CD4-positive, alpha-beta T cell (primary cell): Measurements from ENCODE around the gene TEX48. TPM values are rescaled to one million over a fixed set of nuclear protein-coding genes. Genes with fewer than 3 reads are reported as not detected.

Source experiments
- ATAC-seq: fragments of 200-7000 bp; cut with Tn5 transposase; one replicate; pipeline ENCODE4 v1.10.0; 2022; ENCODE audit warnings: mild to moderate bottlenecking; ENCODE audit not compliant: poor library complexity
- CTCF ChIA-PET: fragments of 350-600 bp; sonication (Branson Sonifier 250); formaldehyde crosslinking; loops from one replicate; lab custom pipeline; 2021; ENCODE audit warnings: antibody characterized with exemption, inconsistent platforms; lab: Charles Lee
- POLR2A ChIA-PET: fragments of 350-600 bp; sonication (Branson Sonifier 250); formaldehyde crosslinking; loops from one replicate; lab custom pipeline; 2021; ENCODE audit warnings: antibody characterized with exemption, inconsistent platforms; lab: Charles Lee
- DNase-seq, 14 experiments: peaks; one replicate each; pipeline ENCODE4 v3.0.0-alpha.2; 2013 to 2020; ENCODE audit warnings: mixed read lengths in 2 of 14
- H3K27ac ChIP-seq, 2 donors: one replicate each; pipeline versions ENCODE4 v1.5.1 to v1.7.0; 2013; ENCODE audit warnings: low read length in 2 of 2, low read depth in 1 of 2, mild to moderate bottlenecking in 1 of 2
- H3K27me3 ChIP-seq, 2 experiments: 1 replicate in 1 of 2; 2 replicates in 1 of 2; pipeline versions ENCODE4 v1.6.1 to v1.7.0; 2013; ENCODE audit warnings: low read length in 2 of 2, control low read depth in 1 of 2, mild to moderate bottlenecking in 1 of 2, moderate library complexity in 1 of 2; ENCODE audit not compliant: insufficient read depth in 2 of 2, control insufficient read depth in 1 of 2
- H3K36me3 ChIP-seq: one replicate; pipeline ENCODE4 v1.6.1; 2013; ENCODE audit warnings: low read length, control low read depth; ENCODE audit not compliant: insufficient read depth
- H3K4me1 ChIP-seq: one replicate; pipeline ENCODE4 v1.6.1; 2013; ENCODE audit warnings: low read length, control low read depth; ENCODE audit not compliant: insufficient read depth
- H3K4me3 ChIP-seq: one replicate; pipeline ENCODE4 v1.5.1; 2013; ENCODE audit warnings: mild to moderate bottlenecking, low read length, moderate library complexity
- H3K9me3 ChIP-seq, 2 experiments: 1 replicate in 1 of 2; 2 replicates in 1 of 2; pipeline versions ENCODE4 v1.6.1 to v1.7.0; 2013; ENCODE audit warnings: low read length in 2 of 2, mild to moderate bottlenecking in 2 of 2, control low read depth in 1 of 2, moderate library complexity in 1 of 2; ENCODE audit not compliant: control insufficient read depth in 1 of 2, insufficient read depth in 1 of 2
- H3K27ac Mint-ChIP-seq: one replicate; pipeline ENCODE4 v1.8.0; 2020; ENCODE audit warnings: mixed read lengths
- H3K27me3 Mint-ChIP-seq: one replicate; pipeline ENCODE4 v1.8.0; 2021; ENCODE audit warnings: mixed read lengths
- H3K36me3 Mint-ChIP-seq: one replicate; pipeline ENCODE4 v1.8.0; 2021; ENCODE audit warnings: low read depth, mixed read lengths
- H3K4me1 Mint-ChIP-seq: one replicate; pipeline ENCODE4 v1.8.0; 2021; ENCODE audit warnings: low read depth, mixed read lengths
- H3K4me3 Mint-ChIP-seq: one replicate; pipeline ENCODE4 v1.8.0; 2020; ENCODE audit warnings: mild to moderate bottlenecking, mixed read lengths
- H3K9me3 Mint-ChIP-seq: one replicate; pipeline ENCODE4 v1.8.0; 2020; ENCODE audit warnings: mixed read lengths
- intact Hi-C, 2 experiments: fragments of 100-400 bp; cut with DNase I in 1 of 2; cut with micrococcal nuclease in 1 of 2; formaldehyde crosslinking; loops; one replicate each; pipeline versions ENCODE4 v1.15.1 to v1.9.0; 2023 to 2025; cut with DNase I, micrococcal nuclease
- total RNA-seq, 174 experiments: library from RNA in 2 of 174; stranded (reverse) in 2 of 174; gene quantifications; one replicate each; pipeline ENCODE4 v1.2.3 and lab custom pipeline; 2021 to 2026
- TF ChIP-seq, protein P1 (sequence below): fragments of 200-600 bp; IDR thresholded peaks from one replicate; pipeline ENCODE4 v1.8.0; 2022; ENCODE audit warnings: antibody characterized with exemption, mild to moderate bottlenecking

Gene TEX48
- total RNA-seq, 2 experiments from 2014 or later = not detected

DNA sequence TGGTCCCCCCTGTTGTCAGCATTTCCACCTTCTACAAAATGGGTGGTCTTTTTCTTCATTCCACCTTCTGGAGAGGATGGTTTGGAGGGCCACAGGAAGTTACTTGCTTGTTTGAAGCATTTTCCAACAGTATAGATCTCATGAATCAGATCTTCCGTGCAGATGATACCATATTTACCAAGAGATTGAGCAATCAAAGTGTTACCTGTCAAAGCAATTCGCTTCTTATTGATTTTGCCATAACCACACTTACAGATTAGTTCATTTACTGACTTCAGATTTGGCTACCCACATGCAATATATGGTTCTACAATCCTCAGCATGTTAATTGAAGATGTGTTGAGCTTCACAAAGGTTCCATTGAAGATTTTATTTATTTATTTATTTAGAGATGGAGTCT lies 14.0 kb upstream of the TEX48 start:
- Histone ChIP-seq H3K4me1 (peaks cover 31% of the 10 kb centered on the region), H3K4me3 (no peak overlapping the region), H3K27me3 (no peaks in the 10 kb centered on the region), H3K9me3 (no peaks in the 10 kb centered on the region), H3K27ac (no peak overlapping the region), H3K36me3 (no peaks in the 10 kb centered on the region)
- ChIA-PET POLR2A (no interaction called here), CTCF (no interaction called here)
- TF ChIP-seq, protein P1, sequence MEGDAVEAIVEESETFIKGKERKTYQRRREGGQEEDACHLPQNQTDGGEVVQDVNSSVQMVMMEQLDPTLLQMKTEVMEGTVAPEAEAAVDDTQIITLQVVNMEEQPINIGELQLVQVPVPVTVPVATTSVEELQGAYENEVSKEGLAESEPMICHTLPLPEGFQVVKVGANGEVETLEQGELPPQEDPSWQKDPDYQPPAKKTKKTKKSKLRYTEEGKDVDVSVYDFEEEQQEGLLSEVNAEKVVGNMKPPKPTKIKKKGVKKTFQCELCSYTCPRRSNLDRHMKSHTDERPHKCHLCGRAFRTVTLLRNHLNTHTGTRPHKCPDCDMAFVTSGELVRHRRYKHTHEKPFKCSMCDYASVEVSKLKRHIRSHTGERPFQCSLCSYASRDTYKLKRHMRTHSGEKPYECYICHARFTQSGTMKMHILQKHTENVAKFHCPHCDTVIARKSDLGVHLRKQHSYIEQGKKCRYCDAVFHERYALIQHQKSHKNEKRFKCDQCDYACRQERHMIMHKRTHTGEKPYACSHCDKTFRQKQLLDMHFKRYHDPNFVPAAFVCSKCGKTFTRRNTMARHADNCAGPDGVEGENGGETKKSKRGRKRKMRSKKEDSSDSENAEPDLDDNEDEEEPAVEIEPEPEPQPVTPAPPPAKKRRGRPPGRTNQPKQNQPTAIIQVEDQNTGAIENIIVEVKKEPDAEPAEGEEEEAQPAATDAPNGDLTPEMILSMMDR = no peak
- Mint-ChIP-seq H3K9me3 (no peaks in the 10 kb centered on the region), H3K27me3 (no peaks in the 10 kb centered on the region), H3K27ac (no peak overlapping the region), H3K4me3 (no peak overlapping the region), H3K4me1 (peaks cover 29% of the 10 kb centered on the region), H3K36me3 (no peaks in the 10 kb centered on the region)
- intact Hi-C loops = no loop called here
- DNase-seq (no peak), ATAC-seq (no peak)

DNA sequence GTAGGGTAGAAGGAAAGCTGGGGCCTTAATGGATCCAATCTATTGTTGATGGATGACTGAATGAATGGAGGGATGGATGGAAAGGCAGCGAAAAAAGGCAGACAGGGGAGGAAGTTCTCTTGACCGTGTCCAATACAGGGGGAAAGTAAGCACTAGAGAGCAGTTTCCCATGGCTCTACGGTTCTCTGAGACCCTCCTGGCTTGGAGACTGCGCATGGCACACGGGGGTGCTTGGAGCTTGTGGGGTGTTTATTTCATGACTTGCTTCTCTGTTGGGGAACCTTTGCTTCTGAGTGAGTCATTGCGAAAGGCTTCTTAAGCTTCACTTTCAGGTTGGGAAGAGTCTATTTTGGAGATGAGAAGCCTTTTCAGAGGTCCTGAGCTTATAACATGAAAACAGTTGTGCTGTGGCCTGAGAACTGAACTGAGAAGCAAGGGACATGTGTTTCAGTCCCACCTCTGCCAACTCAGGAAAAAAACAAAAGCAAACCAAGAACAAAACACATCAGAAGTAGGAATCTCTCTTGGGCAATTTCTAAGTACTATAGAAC lies 12.8 kb upstream of the TEX48 start:
- Mint-ChIP-seq H3K4me1 (peaks cover 32% of the 10 kb centered on the region), H3K9me3 (no peaks in the 10 kb centered on the region), H3K27me3 (no peaks in the 10 kb centered on the region), H3K36me3 (no peaks in the 10 kb centered on the region), H3K4me3 (no peak overlapping the region), H3K27ac (no peak overlapping the region)
- H3K36me3 ChIP-seq = no peaks in the 10 kb centered on the region
- ChIA-PET CTCF (no interaction called here), POLR2A (no interaction called here)
- no peaks in the 10 kb centered on the region for H3K27me3 ChIP-seq
- H3K4me3 ChIP-seq = no peak overlapping the region
- H3K9me3 ChIP-seq = no peaks in the 10 kb centered on the region
- DNase-seq (no peak), ATAC-seq (no peak)
- H3K4me1 ChIP-seq = peaks cover 38% of the 10 kb centered on the region
- H3K27ac ChIP-seq = no peak overlapping the region
- TF ChIP-seq, protein P1 = no peak
- intact Hi-C loops = no loop called here

DNA sequence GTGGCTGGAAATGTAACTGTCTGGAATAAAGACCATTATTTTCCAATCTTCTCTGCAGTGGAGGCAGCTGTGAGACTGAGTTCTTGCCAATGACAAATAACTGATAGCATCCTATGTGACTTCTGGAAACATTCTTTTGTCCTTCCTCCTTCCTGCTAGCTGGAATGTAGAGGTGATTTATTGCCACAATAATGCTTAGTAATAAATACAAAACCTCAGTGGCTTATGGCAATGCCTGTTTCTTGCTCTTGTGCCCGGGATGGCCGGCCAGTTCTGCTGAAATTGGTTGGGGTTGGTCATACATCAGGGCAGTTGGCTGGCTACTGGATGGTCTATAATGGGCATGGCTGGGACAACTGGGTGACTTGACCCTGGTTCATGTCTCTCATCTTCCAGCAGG lies 12.2 kb upstream of the TEX48 start:
- Mint-ChIP-seq H3K4me3 (no peak overlapping the region), H3K36me3 (no peaks in the 10 kb centered on the region), H3K27ac (no peak overlapping the region), H3K4me1 (peaks cover 32% of the 10 kb centered on the region), H3K9me3 (no peaks in the 10 kb centered on the region), H3K27me3 (no peaks in the 10 kb centered on the region)
- intact Hi-C loops = no loop called here
- CTCF ChIA-PET = no interaction called here
- H3K27me3 ChIP-seq = no peaks in the 10 kb centered on the region
- peaks cover 38% of the 10 kb centered on the region for H3K4me1 ChIP-seq
- no peaks in the 10 kb centered on the region for H3K9me3 ChIP-seq
- POLR2A ChIA-PET = no interaction called here
- no peak overlapping the region for H3K4me3 ChIP-seq
- TF ChIP-seq, protein P1 = no peak
- ATAC-seq (no peak), DNase-seq (no peak)
- no peak overlapping the region for H3K27ac ChIP-seq
- H3K36me3 ChIP-seq = no peaks in the 10 kb centered on the region
